ENCODE measurements around the gene HMGN4. TPM values are rescaled to one million over a fixed set of nuclear protein-coding genes. Genes with fewer than 3 reads are reported as not detected.

Gene HMGN4
- total RNA-seq, 1 donor from 2014 or later: 20.6 TPM

- no peak for TF ChIP-seq CTCF (IDR thresholded peaks at IDR 0.05)
- intact Hi-C loops (cut with DNase I): loop anchor here (2.0 to 10.0 kb wide), 5 partner anchors 73 to 1271 kb away; partner anchors contain the start of gene ZNF184
- H3K9me3 ChIP-seq: no peaks in the 10 kb centered on the region
- peaks cover 18% of the 10 kb centered on the region for H3K27me3 ChIP-seq
- H3K27ac ChIP-seq: no peak overlapping the region
- peaks cover 4 to 6% of the 10 kb centered on the region in 2 donors for H3K4me1 ChIP-seq
- no peak overlapping the region for H3K4me3 ChIP-seq
- no peak for DNase-seq (ENCODE audit: low spot score in 2 of 2)
- peaks cover 12% of the 10 kb centered on the region in 2 donors for H3K36me3 ChIP-seq
Observed at GRCh38 chr6:26594131-26594498, 55.9 kb downstream of the HMGN4 start.

GRCh38 chr6:26594730-26595632 lies 56.8 kb downstream of the HMGN4 start:
- TF ChIP-seq CTCF (IDR thresholded peaks at IDR 0.05): no peak
- Histone ChIP-seq H3K36me3 (peaks cover 20 to 21% of the 10 kb centered on the region in 2 donors), H3K9me3 (no peaks in the 10 kb centered on the region), H3K27ac (peak overlapping the region; percentile 86 to 91), H3K27me3 (peaks cover 18% of the 10 kb centered on the region), H3K4me1 (peaks cover 4 to 6% of the 10 kb centered on the region in 2 donors), H3K4me3 (peak overlapping the region; percentile 72 to 91)
- intact Hi-C loops (cut with DNase I): loop anchor here (1.0 to 10.0 kb wide), 9 partner anchors 22 to 1270 kb away; partner anchors contain the start of gene ZNF184
- DNase-seq (ENCODE audit: low spot score in 2 of 2): no peak

- intact Hi-C loops (cut with DNase I): loop anchor here (1.0 to 10.0 kb wide), 10 partner anchors 22 to 1269 kb away; partner anchors contain the start of genes ZNF184 and ZNF322
- Histone ChIP-seq H3K27me3 (peaks cover 18% of the 10 kb centered on the region), H3K4me1 (peaks cover 4 to 6% of the 10 kb centered on the region in 2 donors), H3K36me3 (peaks cover 20 to 21% of the 10 kb centered on the region in 2 donors), H3K27ac (peak overlapping the region; percentile 86 to 91), H3K9me3 (no peaks in the 10 kb centered on the region), H3K4me3 (peak overlapping the region; percentile 72 to 91)
- peak; percentile 51 to 97 for DNase-seq (ENCODE audit: low spot score in 2 of 2)
- peak; percentile 86 to 97 (median 96) for TF ChIP-seq CTCF (IDR thresholded peaks at IDR 0.05)
Observed at GRCh38 chr6:26595669-26596269, 57.6 kb downstream of the HMGN4 start.

Other genes with a start within 250 kb of the HMGN4 start
- gene BTN3A2, start 173.2 kb upstream of the HMGN4 start, total RNA-seq: 17.2 TPM
- 22.5 TPM for gene BTN2A2, start 155.3 kb upstream of the HMGN4 start, total RNA-seq
- 7.7 TPM for gene BTN3A1, start 136.1 kb upstream of the HMGN4 start, total RNA-seq
- gene BTN3A3, start 97.9 kb upstream of the HMGN4 start, total RNA-seq: 16.9 TPM
- gene BTN2A1, start 80.4 kb upstream of the HMGN4 start, total RNA-seq: 8.3 TPM
- gene BTN1A1, start 38.1 kb upstream of the HMGN4 start, total RNA-seq: not detected
- 20.1 TPM for gene ABT1, start 58.6 kb downstream of the HMGN4 start, total RNA-seq
- 12.3 TPM for gene ZNF322, start 121.4 kb downstream of the HMGN4 start, total RNA-seq

Data from ascending aorta (tissue), 2 donors.